GM12878 (cell line): ENCODE measurements around the gene TTC19. TPM values are rescaled to one million over a fixed set of nuclear protein-coding genes. Genes with fewer than 3 reads are reported as not detected.

Source experiments
- ATAC-seq: fragments of 200-7000 bp; cut with Tn5 transposase; 3 replicates; pipeline ENCODE4 v1.9.1; 2020; ENCODE audit warnings: mild to moderate bottlenecking, moderate library complexity
- BruUV-seq: library from RNA; stranded (reverse); fragments of 400-500 nt; replicated peaks from 2 replicates; lab custom pipeline; 2021; lab: Mats Ljungman, UMichigan
- CTCF ChIA-PET: fragments of 300-600 bp; sonication (Branson Sonifier 250); formaldehyde crosslinking; extraction: SDS; loops from one replicate; lab custom pipeline; 2021; ENCODE audit warnings: inconsistent platforms; lab: Yijun Ruan, JAX
- POLR2A ChIA-PET: fragments of 350-600 bp; formaldehyde crosslinking; extraction: SDS; loops from one replicate; lab custom pipeline; 2021; ENCODE audit warnings: inconsistent platforms; lab: Charles Lee
- RAD21 ChIA-PET: fragments of 300-600 bp; sonication (Branson Sonifier 250); formaldehyde crosslinking; loops from one replicate; lab custom pipeline; 2023; ENCODE audit warnings: antibody characterized with exemption; ENCODE audit not compliant: unreplicated experiment; lab: Charles Lee
- SMC1A ChIA-PET: fragments of 300-600 bp; sonication (Branson Sonifier 250); formaldehyde crosslinking; loops from one replicate; lab custom pipeline; 2023; ENCODE audit not compliant: unreplicated experiment, uncharacterized antibody; lab: Charles Lee
- DNase-seq: peaks from one replicate; pipeline ENCODE4 v3.0.0-alpha.2; 2011; ENCODE audit warnings: low read depth, low spot score
- FAIRE-seq: peaks from 3 replicates; lab custom pipeline; 2011; peaks lifted over from hg19 to GRCh38; lab: Jason Lieb, UNC
- H2AFZ ChIP-seq: 2 replicates; pipeline ENCODE4 v1.6.0; 2011; ENCODE audit warnings: low read depth, low read length, control low read depth; ENCODE audit not compliant: control insufficient read depth
- H3K27ac ChIP-seq: 2 replicates; pipeline ENCODE4 v1.5.1; 2011; ENCODE audit warnings: control low read depth; ENCODE audit not compliant: control insufficient read depth, insufficient read depth
- H3K27me3 ChIP-seq, 2 experiments: replicated peaks in 1 of 2; 2 replicates each; pipeline versions ENCODE4 v1.6.0 to v1.6.1; 2011; ENCODE audit warnings: low read length in 1 of 2; ENCODE audit not compliant: control insufficient read depth in 2 of 2, insufficient read depth in 2 of 2
- H3K36me3 ChIP-seq, 2 experiments: 2 replicates each; pipeline ENCODE4 v1.5.1; 2011; ENCODE audit warnings: low read length in 1 of 2; ENCODE audit not compliant: control insufficient read depth in 2 of 2, insufficient read depth in 2 of 2
- H3K4me1 ChIP-seq: 2 replicates; pipeline ENCODE4 v1.6.1; 2011; ENCODE audit warnings: mild to moderate bottlenecking, low read length, moderate library complexity, mixed read lengths; ENCODE audit not compliant: control insufficient read depth, insufficient read depth
- H3K4me2 ChIP-seq: 2 replicates; pipeline ENCODE4 v1.6.0; 2011; ENCODE audit warnings: control low read depth; ENCODE audit not compliant: control insufficient read depth, insufficient read depth
- H3K4me3 ChIP-seq: fragments of 200-600 bp; sonication (generic); 2 replicates; pipeline ENCODE4 v1.5.1; 2016
- H3K79me2 ChIP-seq: 2 replicates; pipeline ENCODE4 v1.6.0; 2011; ENCODE audit warnings: low read length; ENCODE audit not compliant: control insufficient read depth, insufficient read depth
- H3K9ac ChIP-seq: 2 replicates; pipeline ENCODE4 v1.8.0; 2011; ENCODE audit warnings: low read length, control low read depth, mixed read lengths; ENCODE audit not compliant: control insufficient read depth, insufficient read depth
- H3K9me3 ChIP-seq: replicated peaks from 3 replicates; pipeline ENCODE4 v1.5.1; 2011; ENCODE audit warnings: mild to moderate bottlenecking, low read length; ENCODE audit not compliant: control insufficient read depth, insufficient read depth
- H4K20me1 ChIP-seq: 2 replicates; pipeline ENCODE4 v1.6.0; 2011; ENCODE audit not compliant: control insufficient read depth, insufficient read depth
- BRCA1 ChIP-seq: IDR thresholded peaks from 2 replicates; pipeline ENCODE4 v1.6.1; 2011; ENCODE audit warnings: low read depth, low read length, improper control_type of control experiment
- CHD4 ChIP-seq: fragments of 200-600 bp; sonication (generic); IDR thresholded peaks from 2 replicates; pipeline ENCODE4 v1.6.1; 2016; ENCODE audit warnings: mild to moderate bottlenecking
- FOS ChIP-seq: IDR thresholded peaks from 3 replicates; pipeline ENCODE4 v1.6.1; 2011; ENCODE audit warnings: borderline replicate concordance; ENCODE audit not compliant: insufficient read length; ENCODE audit errors: extremely low read depth
- JUNB ChIP-seq: IDR thresholded peaks from 2 replicates; pipeline ENCODE4 v1.6.1; 2016; ENCODE audit warnings: antibody characterized with exemption, mild to moderate bottlenecking
- MYB ChIP-seq: fragments of 150-350 bp; IDR thresholded peaks from 2 replicates; pipeline ENCODE4 v1.6.1; 2014; ENCODE audit warnings: mild to moderate bottlenecking, low read depth, low read length, borderline replicate concordance
- MYC ChIP-seq: IDR thresholded peaks from 2 replicates; pipeline ENCODE4 v1.6.1; 2011; ENCODE audit warnings: mild to moderate bottlenecking, low read length, moderate library complexity, inconsistent platforms; ENCODE audit not compliant: insufficient read depth, insufficient replicate concordance, insufficient read length, severe bottlenecking
- POLR2AphosphoS2 ChIP-seq: IDR thresholded peaks from 2 replicates; pipeline ENCODE4 v1.6.1; 2011; ENCODE audit warnings: low read depth, mild to moderate bottlenecking, low read length, improper control_type of control experiment, moderate library complexity
- SP1 ChIP-seq: IDR thresholded peaks from one replicate; pipeline ENCODE4 v1.6.1; 2011; ENCODE audit warnings: low read depth, low read length
- USF2 ChIP-seq: IDR thresholded peaks from 2 replicates; pipeline ENCODE4 v1.6.1; 2011; ENCODE audit warnings: low read depth, low read length, improper control_type of control experiment, borderline replicate concordance
- ZNF384 ChIP-seq: IDR thresholded peaks from 2 replicates; pipeline ENCODE4 v1.6.1; 2012; ENCODE audit warnings: low read depth, mild to moderate bottlenecking, low read length, improper control_type of control experiment, borderline replicate concordance
- ZNF592 ChIP-seq: fragments of 450-650 bp; IDR thresholded peaks from 2 replicates; pipeline ENCODE4 v1.6.1; 2017; ENCODE audit warnings: mild to moderate bottlenecking, moderate library complexity
- ZNF622 ChIP-seq: fragments of 450-650 bp; IDR thresholded peaks from 2 replicates; pipeline ENCODE4 v1.6.1; 2017; ENCODE audit warnings: mild to moderate bottlenecking, inconsistent platforms
- WGBS: methylation state at CpG from one replicate; pipeline ENCODE4 v1.1.6; 2016; ENCODE audit warnings: low lambda C conversion rate; ENCODE audit not compliant: insufficient replicate concordance, insufficient coverage; ENCODE audit errors: missing lambda C conversion rate; 5-methylcytosine and 5-hydroxymethylcytosine counted together
- in situ Hi-C: fragments of 300-500 bp; cut with MboI; formaldehyde crosslinking; loops from 9 replicates; pipeline ENCODE4 v1.14.3; 2018; ENCODE audit warnings: mixed read lengths
- intact Hi-C: fragments of 100-400 bp; cut with micrococcal nuclease; formaldehyde crosslinking; loops from one replicate; pipeline ENCODE4 v1.14.2; 2022; ENCODE audit not compliant: unreplicated experiment
- polyA plus RNA-seq, 11 experiments: library from polyadenylated mRNA; depleted of rRNA in 4 of 11; unstranded in 6 of 11; stranded (reverse) in 5 of 11; fragments of >200 nt; fragmentation: Nextera tagmentation in 4 of 11; fragmentation: Illumina TruSeq in 1 of 11; extraction: Ambion mirVana in 4 of 11; extraction: Trizol in 1 of 11; gene quantifications; 1 replicate in 1 of 11; 2 replicates in 10 of 11; pipeline versions ENCODE4 v1.2.1 to v1.2.3, GENCODE V29; 2011 to 2016; ENCODE audit warnings: inconsistent platforms in 2 of 11, missing spikeins in 2 of 11, low read depth in 1 of 11
- total RNA-seq, 4 experiments: library from RNA; depleted of rRNA in 3 of 4; stranded (reverse); fragments of >200 nt in 3 of 4; fragmentation: Illumina TruSeq in 1 of 4; extraction: Trizol in 1 of 4; gene quantifications; 2 replicates each; pipeline versions ENCODE4 v1.2.1 to v1.2.3, GENCODE V29; 2013 to 2021

The TTC19 gene
- total and polyA plus RNA-seq, 10 of the 15 experiments (the other 5 are each of a cell fraction or from before 2014, with no cell fraction given): 5.3 to 29.8 (median 20.1) TPM

GRCh38 chr17:16074423-16074822 lies 74.8 kb downstream of the TTC19 start:
- H3K4me2 ChIP-seq: no peak overlapping the region
- peaks cover 3 to 33% of the 10 kb centered on the region in 2 experiments for H3K36me3 ChIP-seq
- no TSS peak for BruUV-seq
- ChIA-PET CTCF (no interaction called here), POLR2A (no interaction called here), RAD21 (no interaction called here), SMC1A (interaction anchor here (0.9 to 2.4 kb wide), 4 partner anchors 10 to 124 kb away, joined by 3 to 8 read pairs (median 4); no protein-coding TSS in a partner anchor)
- WGBS: 100% methylated on average over 3 of the region's 3 CpGs
- no peak overlapping the region for H3K9ac ChIP-seq
- H3K27me3 ChIP-seq: no peaks in the 10 kb centered on the region
- no peaks in the 10 kb centered on the region for H4K20me1 ChIP-seq
- intact Hi-C loops: no loop called here
- no peaks in the 10 kb centered on the region for H3K79me2 ChIP-seq
- no peak for ATAC-seq
- no peak for DNase-seq
- no peaks in the 10 kb centered on the region for H3K9me3 ChIP-seq
- TF ChIP-seq SP1 (no peak), MYB (no peak), POLR2AphosphoS2 (no peak), ZNF592 (no peak), ZNF622 (no peak), BRCA1 (no peak), ZNF384 (no peak), JUNB (no peak), FOS (no peak), USF2 (no peak), MYC (no peak), CHD4 (no peak)
- H3K27ac ChIP-seq: no peak overlapping the region
- no peaks in the 10 kb centered on the region for H3K4me1 ChIP-seq
- no peak overlapping the region for H2AFZ ChIP-seq
- no peak for FAIRE-seq
- in situ Hi-C loops: no loop called here
- no peak overlapping the region for H3K4me3 ChIP-seq
